HS-5 (cell line): ENCODE results near the gene STAB1.

ENCODE experiments used
- DNase-seq: peaks from one replicate; pipeline ENCODE4 v3.0.0-alpha.2; 2012; ENCODE audit warnings: low read depth

The STAB1 gene

GRCh38 chr3:52563984-52564383, 68.8 kb downstream of the STAB1 start:
- DNase-seq = no peak

- DNase-seq = no peak
Measured at GRCh38 chr3:52568069-52568468, 72.9 kb downstream of the STAB1 start.

- no peak for DNase-seq
Measured at GRCh38 chr3:52570076-52570475, 74.9 kb downstream of the STAB1 start.

- no peak for DNase-seq
Measured at GRCh38 chr3:52572221-52572620, 77.1 kb downstream of the STAB1 start.
